ENCODE data around the gene PTPRD. TPM values are rescaled to one million over a fixed set of nuclear protein-coding genes. Genes with fewer than 3 reads are reported as not detected.

The PTPRD gene
- total RNA-seq, 1 experiment from 2014 or later: 70.1 TPM

DNA sequence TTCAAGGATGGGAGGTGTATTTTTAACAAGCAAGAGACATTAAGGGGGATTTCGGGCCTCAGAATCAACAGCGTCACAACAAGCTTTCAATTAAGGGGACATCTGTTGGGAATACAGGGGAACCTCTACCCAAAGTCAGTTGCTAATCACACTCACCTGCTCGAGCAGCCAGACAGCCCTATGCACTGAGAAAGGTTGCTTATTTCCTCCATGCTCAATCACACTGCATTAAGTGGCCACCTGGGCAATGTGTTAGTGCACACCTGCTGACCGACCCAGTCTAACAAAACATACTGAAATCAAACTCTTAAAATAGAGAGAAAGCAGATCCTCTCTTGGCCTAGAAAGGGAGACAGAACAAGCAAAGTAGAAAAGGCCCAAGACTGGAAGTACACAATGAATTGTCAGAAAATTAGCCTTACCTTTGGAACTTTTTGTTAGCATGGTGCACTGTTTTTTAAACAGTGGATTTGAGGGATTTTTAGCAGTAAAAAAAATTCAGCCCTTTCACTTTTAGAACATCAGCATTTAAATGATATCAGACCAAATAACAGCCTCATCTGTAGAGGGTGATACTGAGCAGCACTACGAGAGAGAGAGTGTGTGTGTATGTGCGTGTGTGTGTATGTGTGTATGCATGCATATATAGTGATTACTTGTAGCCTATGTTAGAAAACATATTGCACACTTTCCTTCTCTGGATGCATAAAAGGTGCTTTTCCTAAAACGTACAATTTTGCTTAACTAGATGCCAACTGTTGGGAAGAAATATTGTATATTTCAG lies 1694.7 kb downstream of the PTPRD start:
- H3K9me3 ChIP-seq: no peaks in the 10 kb centered on the region
- Mint-ChIP-seq H3K27ac (ENCODE audit: unreplicated experiment) (no peak overlapping the region), H3K4me3 (ENCODE audit: unreplicated experiment) (no peak overlapping the region), H3K9me3 (ENCODE audit: unreplicated experiment) (no peaks in the 10 kb centered on the region), H3K36me3 (ENCODE audit: insufficient read depth, unreplicated experiment) (no peaks in the 10 kb centered on the region), H3K4me1 (ENCODE audit: low read depth, unreplicated experiment) (no peaks in the 10 kb centered on the region), H3K27me3 (ENCODE audit: insufficient read depth, unreplicated experiment) (peaks cover 3% of the 10 kb centered on the region)
- CTCF ChIA-PET: no interaction called here
- no peaks in the 10 kb centered on the region for H3K27me3 ChIP-seq (replicated peaks; ENCODE audit: control insufficient read depth, insufficient read depth, low read length)
- TF ChIP-seq, protein P1, sequence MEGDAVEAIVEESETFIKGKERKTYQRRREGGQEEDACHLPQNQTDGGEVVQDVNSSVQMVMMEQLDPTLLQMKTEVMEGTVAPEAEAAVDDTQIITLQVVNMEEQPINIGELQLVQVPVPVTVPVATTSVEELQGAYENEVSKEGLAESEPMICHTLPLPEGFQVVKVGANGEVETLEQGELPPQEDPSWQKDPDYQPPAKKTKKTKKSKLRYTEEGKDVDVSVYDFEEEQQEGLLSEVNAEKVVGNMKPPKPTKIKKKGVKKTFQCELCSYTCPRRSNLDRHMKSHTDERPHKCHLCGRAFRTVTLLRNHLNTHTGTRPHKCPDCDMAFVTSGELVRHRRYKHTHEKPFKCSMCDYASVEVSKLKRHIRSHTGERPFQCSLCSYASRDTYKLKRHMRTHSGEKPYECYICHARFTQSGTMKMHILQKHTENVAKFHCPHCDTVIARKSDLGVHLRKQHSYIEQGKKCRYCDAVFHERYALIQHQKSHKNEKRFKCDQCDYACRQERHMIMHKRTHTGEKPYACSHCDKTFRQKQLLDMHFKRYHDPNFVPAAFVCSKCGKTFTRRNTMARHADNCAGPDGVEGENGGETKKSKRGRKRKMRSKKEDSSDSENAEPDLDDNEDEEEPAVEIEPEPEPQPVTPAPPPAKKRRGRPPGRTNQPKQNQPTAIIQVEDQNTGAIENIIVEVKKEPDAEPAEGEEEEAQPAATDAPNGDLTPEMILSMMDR (IDR thresholded peaks at IDR 0.05; ENCODE audit: insufficient read depth in 1 of 2, low read depth in 1 of 2, low read length in 1 of 2, severe bottlenecking in 1 of 2, unreplicated experiment in 1 of 2): no peak
- H3K4me1 ChIP-seq: no peaks in the 10 kb centered on the region
- no peaks in the 10 kb centered on the region for H3K36me3 ChIP-seq (ENCODE audit: control insufficient read depth, insufficient read depth, low read length)
- no peak overlapping the region for H3K4me3 ChIP-seq (ENCODE audit: low read depth, low read length)
- no peak for DNase-seq
- BruUV-seq (replicated peaks): no TSS peak
- POLR2A ChIA-PET: no interaction called here
- intact Hi-C loops (cut with micrococcal nuclease; ENCODE audit: unreplicated experiment): no loop called here

DNA sequence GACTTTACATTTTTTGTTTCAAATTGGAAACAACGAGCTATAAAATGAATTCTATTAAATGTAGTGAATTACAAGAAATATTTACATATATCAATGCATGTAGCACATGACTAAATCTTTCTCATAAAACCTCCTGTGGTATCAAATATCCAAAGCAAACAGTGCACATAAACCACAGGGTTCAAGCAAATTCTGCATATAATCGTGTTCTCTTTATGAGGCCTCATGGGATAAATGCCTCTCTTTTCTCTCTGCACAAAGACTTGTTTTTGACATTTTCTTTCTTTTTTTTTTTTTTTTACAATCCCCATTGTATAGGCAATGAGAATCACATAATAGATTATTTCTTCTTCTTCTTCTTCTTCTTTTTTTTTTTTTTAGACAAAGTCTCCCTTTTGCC lies 1696.0 kb downstream of the PTPRD start:
- Histone ChIP-seq H3K9me3 (no peaks in the 10 kb centered on the region), H3K4me1 (no peaks in the 10 kb centered on the region), H3K27me3 (replicated peaks; ENCODE audit: control insufficient read depth, insufficient read depth, low read length) (no peaks in the 10 kb centered on the region), H3K36me3 (ENCODE audit: control insufficient read depth, insufficient read depth, low read length) (no peaks in the 10 kb centered on the region), H3K4me3 (ENCODE audit: low read depth, low read length) (no peak overlapping the region)
- Mint-ChIP-seq H3K36me3 (ENCODE audit: insufficient read depth, unreplicated experiment) (no peaks in the 10 kb centered on the region), H3K27me3 (ENCODE audit: insufficient read depth, unreplicated experiment) (peaks cover 3% of the 10 kb centered on the region), H3K4me3 (ENCODE audit: unreplicated experiment) (no peak overlapping the region), H3K9me3 (ENCODE audit: unreplicated experiment) (no peaks in the 10 kb centered on the region), H3K4me1 (ENCODE audit: low read depth, unreplicated experiment) (no peaks in the 10 kb centered on the region), H3K27ac (ENCODE audit: unreplicated experiment) (no peak overlapping the region)
- no TSS peak for BruUV-seq (replicated peaks)
- TF ChIP-seq, protein P1 (IDR thresholded peaks at IDR 0.05; ENCODE audit: insufficient read depth in 1 of 2, low read depth in 1 of 2, low read length in 1 of 2, severe bottlenecking in 1 of 2, unreplicated experiment in 1 of 2): no peak
- POLR2A ChIA-PET: no interaction called here
- DNase-seq: no peak
- CTCF ChIA-PET: no interaction called here
- intact Hi-C loops (cut with micrococcal nuclease; ENCODE audit: unreplicated experiment): no loop called here

DNA sequence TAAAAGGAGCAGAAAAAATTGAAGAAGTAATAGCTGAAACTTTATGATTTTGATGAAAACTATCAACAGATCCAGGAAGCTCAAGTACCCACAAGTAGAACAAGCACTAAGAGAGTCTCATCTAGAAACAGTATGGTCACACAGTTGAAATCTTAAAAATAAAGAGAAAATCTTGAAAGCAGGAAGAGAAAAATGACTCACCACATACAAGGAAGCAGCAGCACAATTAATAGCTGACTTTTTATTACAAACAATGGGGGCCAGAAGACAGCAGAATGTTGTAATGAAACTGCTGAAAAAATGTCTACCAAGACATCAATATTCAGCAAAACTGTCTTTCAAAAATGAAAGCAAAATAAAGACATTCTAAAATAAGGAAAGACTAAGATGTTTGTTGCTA lies 1704.9 kb downstream of the PTPRD start:
- Histone ChIP-seq H3K4me1 (no peaks in the 10 kb centered on the region), H3K36me3 (ENCODE audit: control insufficient read depth, insufficient read depth, low read length) (no peaks in the 10 kb centered on the region), H3K4me3 (ENCODE audit: low read depth, low read length) (no peak overlapping the region), H3K9me3 (no peaks in the 10 kb centered on the region), H3K27me3 (replicated peaks; ENCODE audit: control insufficient read depth, insufficient read depth, low read length) (no peaks in the 10 kb centered on the region)
- no peak overlapping the region for H3K27ac Mint-ChIP-seq (ENCODE audit: unreplicated experiment)
- intact Hi-C loops (cut with micrococcal nuclease; ENCODE audit: unreplicated experiment): no loop called here
- H3K4me1 Mint-ChIP-seq (ENCODE audit: low read depth, unreplicated experiment): no peaks in the 10 kb centered on the region
- peaks cover 5% of the 10 kb centered on the region for H3K27me3 Mint-ChIP-seq (ENCODE audit: insufficient read depth, unreplicated experiment)
- CTCF ChIA-PET: no interaction called here
- TF ChIP-seq, protein P1 (IDR thresholded peaks at IDR 0.05; ENCODE audit: insufficient read depth in 1 of 2, low read depth in 1 of 2, low read length in 1 of 2, severe bottlenecking in 1 of 2, unreplicated experiment in 1 of 2): no peak
- H3K9me3 Mint-ChIP-seq (ENCODE audit: unreplicated experiment): no peaks in the 10 kb centered on the region
- H3K4me3 Mint-ChIP-seq (ENCODE audit: unreplicated experiment): no peak overlapping the region
- no peak for DNase-seq
- no TSS peak for BruUV-seq (replicated peaks)
- no peaks in the 10 kb centered on the region for H3K36me3 Mint-ChIP-seq (ENCODE audit: insufficient read depth, unreplicated experiment)
- POLR2A ChIA-PET: no interaction called here
